B cell (primary cell): ENCODE results near the gene PSTPIP1.

Experiments
- EZH2 ChIP-seq: IDR thresholded peaks from 2 replicates; pipeline ENCODE4 v1.6.1; 2012; ENCODE audit warnings: borderline replicate concordance, low read depth, mild to moderate bottlenecking, moderate library complexity, low read length; ENCODE audit not compliant: insufficient read depth, poor library complexity, severe bottlenecking
- TF ChIP-seq, protein P1 (sequence below): fragments of 200-600 bp; IDR thresholded peaks from one replicate; pipeline ENCODE4 v1.8.0; 2022; ENCODE audit warnings: antibody characterized with exemption, mild to moderate bottlenecking

DNA sequence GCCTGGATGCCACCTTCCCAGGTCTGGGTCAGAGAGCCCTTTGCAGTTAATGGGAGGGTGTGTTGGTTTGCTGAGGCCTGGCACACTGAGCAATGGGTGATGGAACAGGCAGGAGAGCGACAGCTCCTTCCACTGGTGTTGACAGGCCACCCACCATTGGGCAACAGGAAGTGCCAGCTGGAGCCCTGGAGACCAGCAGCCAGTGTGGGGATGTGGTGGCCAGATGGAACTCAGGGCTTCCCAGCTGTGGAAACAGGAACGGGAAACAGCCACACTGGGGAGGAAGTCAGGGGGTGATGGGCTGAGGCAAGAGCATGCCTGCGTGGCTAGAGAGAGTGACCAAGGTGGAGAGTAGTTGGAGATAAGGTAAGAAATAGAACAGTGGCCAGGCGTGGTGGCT lies 9.3 kb downstream of the PSTPIP1 start:
- TF ChIP-seq, protein P1, sequence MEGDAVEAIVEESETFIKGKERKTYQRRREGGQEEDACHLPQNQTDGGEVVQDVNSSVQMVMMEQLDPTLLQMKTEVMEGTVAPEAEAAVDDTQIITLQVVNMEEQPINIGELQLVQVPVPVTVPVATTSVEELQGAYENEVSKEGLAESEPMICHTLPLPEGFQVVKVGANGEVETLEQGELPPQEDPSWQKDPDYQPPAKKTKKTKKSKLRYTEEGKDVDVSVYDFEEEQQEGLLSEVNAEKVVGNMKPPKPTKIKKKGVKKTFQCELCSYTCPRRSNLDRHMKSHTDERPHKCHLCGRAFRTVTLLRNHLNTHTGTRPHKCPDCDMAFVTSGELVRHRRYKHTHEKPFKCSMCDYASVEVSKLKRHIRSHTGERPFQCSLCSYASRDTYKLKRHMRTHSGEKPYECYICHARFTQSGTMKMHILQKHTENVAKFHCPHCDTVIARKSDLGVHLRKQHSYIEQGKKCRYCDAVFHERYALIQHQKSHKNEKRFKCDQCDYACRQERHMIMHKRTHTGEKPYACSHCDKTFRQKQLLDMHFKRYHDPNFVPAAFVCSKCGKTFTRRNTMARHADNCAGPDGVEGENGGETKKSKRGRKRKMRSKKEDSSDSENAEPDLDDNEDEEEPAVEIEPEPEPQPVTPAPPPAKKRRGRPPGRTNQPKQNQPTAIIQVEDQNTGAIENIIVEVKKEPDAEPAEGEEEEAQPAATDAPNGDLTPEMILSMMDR: no peak
- no peak for TF ChIP-seq EZH2
